ENCODE data around the gene PRKCA. TPM values are rescaled to one million over a fixed set of nuclear protein-coding genes. Genes with fewer than 3 reads are reported as not detected.
"Not testable (repeated sequence)": the region's sequence is repeated elsewhere in the genome, so short reads cannot be mapped to it uniquely, and the experiment has no call there.

PRKCA gene
- total RNA-seq, 1 donor from 2014 or later = 112 TPM

DNA sequence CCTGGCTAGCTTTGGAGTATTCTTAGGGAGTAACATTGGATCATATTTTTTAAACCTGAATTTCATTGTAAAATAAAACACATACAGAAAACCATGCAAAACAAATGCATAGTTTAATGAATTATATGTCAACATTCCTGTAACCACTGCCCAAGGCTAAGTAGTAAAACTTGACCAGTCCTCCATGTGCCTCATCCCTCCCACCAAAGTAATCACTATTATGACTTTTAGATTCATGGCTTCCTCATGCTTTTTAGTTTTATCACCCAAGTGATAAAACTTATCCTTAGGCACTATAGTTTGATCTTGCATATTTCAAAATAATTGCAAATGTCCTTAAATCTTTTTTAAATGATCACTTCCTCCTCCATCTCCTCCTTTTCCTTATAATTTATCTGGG is 20.4 kb downstream of the PRKCA start:
- intact Hi-C loops (cut with micrococcal nuclease) = no loop called here

DNA sequence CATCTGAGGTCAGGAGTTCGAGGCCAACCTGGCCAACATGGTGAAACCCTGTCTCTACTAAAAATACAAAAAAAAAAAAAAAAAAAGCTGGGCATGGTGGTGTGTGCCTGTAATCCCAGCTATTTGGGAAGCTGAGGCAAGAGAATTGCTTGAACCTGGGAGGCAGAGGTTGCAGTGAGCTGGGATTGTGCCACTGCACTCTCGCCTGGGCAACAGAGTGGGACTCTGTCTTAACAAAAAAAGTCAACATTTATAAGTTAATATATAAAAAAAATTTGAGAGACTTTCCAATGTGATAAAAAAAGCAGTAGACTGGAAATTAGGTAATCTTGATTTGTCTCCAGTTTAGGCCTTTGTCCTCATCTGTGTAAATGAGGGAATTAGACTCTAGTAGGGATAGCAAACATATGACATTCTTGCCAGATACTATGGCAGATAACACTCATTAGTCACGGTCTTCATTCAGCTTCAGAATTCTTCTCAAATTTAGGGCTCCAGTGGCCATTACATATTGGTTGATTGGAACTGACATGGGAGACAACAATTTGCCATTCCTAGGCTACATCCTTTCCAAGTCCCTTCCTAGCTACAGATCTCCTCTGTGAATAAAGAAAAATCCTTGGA is 22.1 kb downstream of the PRKCA start:
- intact Hi-C loops (cut with micrococcal nuclease) = not testable (repeated sequence)

DNA sequence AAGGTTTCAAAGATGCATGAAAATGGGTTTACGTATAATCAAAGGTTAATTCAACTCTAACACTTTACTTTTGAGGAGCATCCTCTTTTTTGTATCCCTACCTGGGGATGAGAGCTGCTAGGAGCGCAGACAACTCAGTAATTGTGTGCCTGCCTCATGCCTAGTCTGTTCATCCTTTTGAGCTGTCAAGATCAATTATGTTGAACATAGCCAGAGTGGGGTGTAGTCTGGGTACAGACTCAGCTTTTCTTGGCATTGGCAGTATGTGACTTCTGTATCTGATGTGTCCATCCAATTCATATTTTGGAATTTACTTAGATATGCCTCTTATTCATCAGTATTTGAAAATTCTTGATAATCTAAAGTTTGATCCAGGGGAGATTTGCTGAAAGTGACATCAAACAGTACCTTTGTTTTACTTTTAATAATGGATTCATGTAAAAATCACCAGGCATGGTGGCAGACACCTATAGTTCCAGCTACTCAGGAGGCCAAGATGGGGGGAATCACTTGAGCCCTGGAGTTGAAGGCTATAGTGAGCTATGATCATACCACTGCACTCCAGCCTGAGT is 24.1 kb downstream of the PRKCA start:
- intact Hi-C loops (cut with micrococcal nuclease) = no loop called here

DNA sequence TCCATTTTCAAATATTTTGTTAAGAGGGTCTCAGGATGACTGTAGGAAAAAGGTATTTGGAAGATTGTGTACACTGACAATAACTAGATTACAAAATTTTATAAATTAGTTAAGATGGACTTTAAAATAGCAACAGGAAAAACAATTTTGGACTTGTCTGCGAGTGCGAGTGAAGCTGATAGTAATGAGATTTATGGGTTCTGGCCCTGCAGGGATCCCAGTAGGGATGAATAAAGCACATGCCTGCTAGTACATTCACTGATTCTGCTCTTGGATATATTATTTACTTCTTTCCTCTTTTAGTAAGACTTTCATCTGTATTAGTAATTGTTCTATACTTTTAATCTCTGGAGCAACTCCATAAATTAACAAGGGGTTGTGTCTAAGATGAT is 28.2 kb downstream of the PRKCA start:
- intact Hi-C loops (cut with micrococcal nuclease) = loop anchor here (1.0 to 10.0 kb wide), 3 partner anchors 26 to 86 kb away; no protein-coding TSS in a partner anchor

DNA sequence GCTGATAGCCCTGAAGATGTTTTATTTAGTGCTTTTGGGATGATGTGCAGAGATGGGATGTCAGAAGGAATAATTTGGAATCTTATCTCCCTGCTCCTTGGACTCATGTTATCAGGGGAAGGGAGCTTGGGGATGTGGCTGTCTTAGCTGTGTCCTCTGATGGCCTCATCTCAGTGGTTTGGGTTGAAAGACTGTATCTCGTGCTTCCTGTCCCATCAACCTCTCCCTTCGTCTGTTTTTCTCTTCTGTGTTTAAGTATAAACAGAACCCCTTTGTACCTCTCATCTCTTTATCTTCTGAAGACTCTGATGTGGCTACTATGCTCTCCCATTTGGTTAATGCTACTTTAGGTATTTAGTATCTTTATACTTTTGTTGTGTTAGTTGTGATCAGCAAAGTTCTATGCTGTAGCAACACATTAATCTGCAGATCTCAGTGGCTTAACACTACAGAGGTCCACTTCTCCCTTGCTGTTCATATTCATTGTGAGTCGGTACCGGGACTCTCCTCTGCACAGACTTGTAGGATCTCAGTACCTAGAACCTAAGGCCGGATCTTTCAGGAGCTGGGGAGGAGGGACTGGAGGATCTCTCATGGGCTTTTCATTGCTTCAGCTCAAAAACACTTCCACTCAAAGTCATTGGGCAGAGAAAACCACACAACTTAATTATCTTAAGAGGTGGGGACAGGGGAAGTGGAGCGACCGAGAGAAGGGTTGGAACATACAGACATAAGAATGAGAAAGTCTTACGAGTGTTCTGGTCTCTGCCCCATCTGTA is 28.8 kb downstream of the PRKCA start:
- intact Hi-C loops (cut with micrococcal nuclease) = loop anchor here (1.0 to 10.0 kb wide), 3 partner anchors 27 to 86 kb away; no protein-coding TSS in a partner anchor

DNA sequence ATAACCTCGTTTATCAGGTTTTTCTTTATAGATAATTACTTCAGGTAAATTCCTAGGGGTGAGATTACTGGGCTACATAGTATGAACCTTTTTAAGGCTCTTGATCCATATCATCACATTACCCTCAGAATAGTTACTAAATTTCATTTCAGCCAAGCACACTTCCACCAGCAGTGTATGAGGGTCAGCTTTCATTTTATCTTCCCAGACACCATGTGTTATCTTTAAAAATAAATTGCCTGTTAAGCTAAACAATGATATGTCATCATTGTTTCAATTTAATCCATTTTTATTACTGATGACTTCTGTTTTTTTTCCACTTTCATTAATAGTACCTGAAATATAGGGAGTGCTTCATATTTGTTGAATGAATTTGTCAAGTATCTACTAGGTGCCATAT is 33.4 kb downstream of the PRKCA start:
- intact Hi-C loops (cut with micrococcal nuclease) = loop anchor here (10.0 kb wide), 1 partner anchor 91 kb away; no protein-coding TSS in a partner anchor

DNA sequence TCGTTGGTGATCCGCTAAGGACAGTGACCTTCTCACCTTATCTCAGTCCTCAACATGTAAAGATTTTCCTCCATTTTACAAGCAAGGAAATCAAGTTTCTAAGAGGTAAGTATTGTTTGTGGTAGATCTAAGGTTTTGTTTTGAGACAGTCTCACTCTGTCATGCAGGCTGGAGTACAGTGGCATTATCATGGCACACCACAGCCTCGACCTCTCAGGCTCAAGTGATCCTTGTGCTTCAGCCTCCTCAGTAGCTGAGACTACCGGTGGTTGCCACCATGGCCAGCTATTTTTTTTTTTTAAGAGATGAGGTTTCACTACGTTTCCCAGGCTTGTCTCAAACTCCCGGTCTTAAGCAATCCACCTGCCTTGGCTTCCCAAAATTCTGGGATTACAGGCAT is 34.9 kb downstream of the PRKCA start:
- intact Hi-C loops (cut with micrococcal nuclease) = loop anchor here (10.0 kb wide), 1 partner anchor 92 kb away; no protein-coding TSS in a partner anchor

DNA sequence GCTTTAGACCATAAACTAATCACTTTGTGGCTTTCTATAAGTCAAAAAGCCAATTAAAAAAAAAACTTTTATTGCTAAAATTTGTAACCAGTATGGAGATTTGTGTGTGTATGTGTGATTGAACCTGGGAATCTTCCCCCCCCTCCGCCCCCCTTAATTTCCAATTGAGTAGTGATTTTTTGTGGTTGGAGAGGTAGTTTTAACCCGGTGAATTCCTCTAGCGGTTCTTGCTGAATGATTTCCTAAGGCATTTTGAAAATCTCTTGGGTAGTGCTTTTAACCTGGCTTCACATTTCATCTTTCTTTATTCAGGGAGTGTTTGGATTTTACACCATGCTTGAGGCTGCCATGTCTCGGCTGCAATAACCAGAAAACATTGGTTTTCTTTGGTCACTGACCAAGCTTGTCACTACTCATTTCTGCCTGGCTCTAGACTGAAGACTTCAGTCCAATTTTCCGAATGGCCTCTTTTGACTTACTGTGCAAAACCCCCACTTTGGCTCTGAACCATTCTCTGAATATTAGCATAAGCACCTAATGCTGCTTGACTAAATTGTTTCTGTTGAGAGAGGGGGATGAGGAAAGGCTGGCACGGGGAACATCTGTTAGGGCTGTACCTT is 35.6 kb downstream of the PRKCA start:
- intact Hi-C loops (cut with micrococcal nuclease) = loop anchor here (10.0 kb wide), 1 partner anchor 93 kb away; no protein-coding TSS in a partner anchor

DNA sequence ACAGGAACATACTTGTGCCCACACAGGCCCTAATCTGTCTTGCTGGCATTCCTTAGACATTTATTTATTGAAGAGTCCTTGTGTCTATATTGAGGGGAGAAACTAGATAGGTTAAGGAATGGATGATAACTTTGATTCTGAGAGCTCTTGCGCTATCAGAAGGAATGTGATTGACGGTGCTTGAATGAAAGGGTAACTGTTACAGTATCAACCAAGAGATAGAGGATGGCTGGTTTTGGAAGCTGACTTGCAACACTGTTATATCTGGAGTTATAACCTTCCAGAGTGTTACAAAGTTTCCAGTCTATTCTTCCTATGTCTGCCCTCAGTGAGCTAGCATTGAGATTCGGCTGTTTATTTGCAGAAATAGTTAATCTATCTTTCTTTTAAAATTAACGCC is 36.5 kb downstream of the PRKCA start:
- intact Hi-C loops (cut with micrococcal nuclease) = loop anchor here (10.0 kb wide), 1 partner anchor 94 kb away; no protein-coding TSS in a partner anchor

DNA sequence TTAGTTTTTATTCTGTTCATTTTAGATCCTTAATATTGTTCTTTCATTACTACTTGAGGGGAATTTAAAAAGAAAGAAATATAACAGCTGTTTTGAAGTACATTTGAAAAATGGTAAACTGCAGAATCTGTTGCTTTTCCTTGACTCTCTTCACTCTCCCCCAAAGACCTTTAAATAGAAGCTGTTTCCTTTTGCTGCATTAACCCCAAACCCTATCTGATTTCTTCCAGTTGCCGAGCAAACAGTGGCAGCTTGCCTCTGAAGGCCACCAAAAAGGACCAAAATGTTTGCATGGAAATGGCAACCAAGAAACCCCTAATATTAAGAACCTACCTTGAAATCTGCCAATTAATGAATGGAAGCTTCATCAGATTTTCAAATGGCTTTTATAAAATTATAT is 37.1 kb downstream of the PRKCA start:
- intact Hi-C loops (cut with micrococcal nuclease) = loop anchor here (10.0 kb wide), 1 partner anchor 95 kb away; no protein-coding TSS in a partner anchor

DNA sequence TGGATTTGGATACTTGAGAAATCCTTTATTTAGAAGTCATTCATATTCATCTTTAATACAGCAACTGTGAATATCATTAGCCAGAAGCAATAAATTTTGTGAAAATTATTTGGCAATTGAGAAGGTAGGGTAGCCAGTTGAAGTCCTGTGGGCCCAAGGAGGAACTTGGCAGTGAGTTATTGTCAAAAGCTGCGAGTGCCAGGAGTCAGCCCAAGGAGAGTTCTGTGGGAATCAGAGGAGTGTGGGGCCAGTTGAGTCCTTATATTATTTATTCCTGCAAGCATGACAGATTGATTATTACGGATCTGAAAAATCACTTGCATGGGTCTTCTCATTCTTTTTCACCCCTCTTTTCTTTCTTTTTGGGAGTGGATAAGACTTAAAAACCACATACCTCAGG is 38.3 kb downstream of the PRKCA start:
- intact Hi-C loops (cut with micrococcal nuclease) = no loop called here

DNA sequence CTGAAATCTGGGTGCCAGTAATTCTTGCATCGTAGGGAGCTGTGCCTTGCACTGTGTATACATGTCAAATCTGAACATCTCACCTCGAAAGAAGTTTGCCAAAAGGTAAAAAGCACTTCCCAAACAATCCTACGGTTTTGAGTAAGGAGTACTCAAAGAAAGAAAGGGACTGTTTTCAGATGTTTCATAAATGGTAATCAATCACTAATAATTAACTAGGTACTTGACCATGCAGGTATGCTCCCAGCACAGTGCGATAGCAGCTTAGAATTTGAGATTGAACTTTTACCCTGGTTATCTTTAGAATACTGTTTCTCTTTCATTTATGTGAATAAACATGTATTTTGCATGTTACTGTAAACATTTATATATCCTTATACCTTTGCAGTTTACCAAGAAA is 39.0 kb downstream of the PRKCA start:
- intact Hi-C loops (cut with micrococcal nuclease) = no loop called here

DNA sequence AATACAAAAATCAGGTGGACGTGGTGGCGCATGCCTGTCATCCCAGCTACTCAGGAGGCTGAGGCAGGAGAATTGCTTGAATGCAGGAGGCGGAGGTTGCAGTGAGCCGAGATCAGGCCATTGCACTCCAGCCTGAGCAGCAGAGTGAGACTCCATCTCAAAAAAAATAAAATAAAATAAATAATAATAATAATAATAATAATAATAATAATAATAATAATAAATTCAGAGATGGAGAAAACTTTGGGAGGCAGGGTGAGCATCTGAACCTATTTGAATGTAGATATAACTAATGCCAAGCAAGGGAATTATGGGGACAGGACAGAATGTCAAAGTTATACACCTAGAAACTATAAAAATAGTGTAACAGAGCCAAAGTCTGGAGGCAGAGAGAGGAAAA is 39.9 kb downstream of the PRKCA start:
- intact Hi-C loops (cut with micrococcal nuclease) = not testable (repeated sequence)

DNA sequence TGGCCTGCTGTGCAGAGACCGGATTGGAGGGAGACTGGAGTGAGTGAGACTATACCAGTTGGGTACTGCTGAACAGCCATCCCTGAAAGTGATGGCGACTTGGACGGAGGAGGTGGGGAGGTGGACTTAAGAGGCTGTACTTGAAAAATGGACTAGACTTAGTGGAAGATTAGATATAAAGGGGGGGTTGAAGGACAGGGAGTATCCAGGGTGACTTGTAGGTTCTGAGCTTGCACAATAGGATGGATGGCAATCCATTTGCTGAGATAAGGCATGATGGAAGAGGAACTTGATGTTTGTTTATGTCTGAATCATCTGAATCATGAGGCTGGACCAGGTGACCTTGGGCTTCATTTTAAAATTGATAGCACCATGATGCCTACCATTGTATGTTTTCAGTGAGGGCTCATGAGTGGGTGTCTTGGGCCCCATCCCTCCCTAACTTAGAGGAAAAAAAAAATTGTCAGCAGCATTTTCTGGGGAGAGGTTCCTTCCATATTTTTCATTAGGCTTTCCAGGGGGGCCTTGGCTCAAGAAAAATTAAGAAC is 41.2 kb downstream of the PRKCA start:
- intact Hi-C loops (cut with micrococcal nuclease) = no loop called here

DNA sequence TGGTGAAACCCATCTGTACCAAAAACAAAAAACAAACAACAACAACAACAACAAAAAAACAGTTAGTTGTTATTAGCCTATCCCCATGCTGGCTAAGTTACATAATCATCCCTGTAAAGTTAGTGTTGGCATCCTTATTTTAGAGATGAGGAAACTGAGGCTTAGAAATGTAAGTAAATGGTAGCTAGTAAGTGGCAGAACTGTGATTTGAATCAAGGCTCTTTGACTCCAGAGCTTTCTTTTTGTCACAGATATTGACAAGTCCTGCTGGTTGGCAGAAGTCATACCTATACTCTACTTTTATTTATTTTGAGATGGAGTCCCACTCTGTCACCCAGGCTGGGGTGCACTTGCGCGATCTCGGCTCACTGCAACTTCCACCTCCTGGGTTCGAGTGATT is 42.1 kb downstream of the PRKCA start:
- intact Hi-C loops (cut with micrococcal nuclease) = no loop called here

DNA sequence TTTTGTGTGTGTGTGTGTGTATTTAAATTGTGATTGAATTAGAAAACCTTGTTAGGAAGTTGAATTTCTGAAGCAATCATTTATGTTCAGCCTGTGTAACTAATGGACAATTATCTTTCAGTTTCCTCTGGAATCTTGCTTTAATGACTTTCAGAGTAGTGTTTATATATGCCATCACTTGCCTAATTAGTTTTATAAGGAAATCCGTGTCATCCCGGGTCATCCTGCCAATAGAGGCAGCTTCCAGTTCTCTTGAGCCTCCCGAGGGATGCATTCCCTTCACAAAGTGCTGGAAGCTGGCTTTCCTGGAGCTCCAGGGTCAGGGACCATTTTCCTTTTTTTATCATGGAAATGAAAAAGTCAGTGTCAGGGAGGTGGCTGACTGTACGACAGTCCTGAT is 42.9 kb downstream of the PRKCA start:
- intact Hi-C loops (cut with micrococcal nuclease) = loop anchor here (5.0 kb wide), 1 partner anchor 43 kb away; the partner anchor contains the start of gene PRKCA

DNA sequence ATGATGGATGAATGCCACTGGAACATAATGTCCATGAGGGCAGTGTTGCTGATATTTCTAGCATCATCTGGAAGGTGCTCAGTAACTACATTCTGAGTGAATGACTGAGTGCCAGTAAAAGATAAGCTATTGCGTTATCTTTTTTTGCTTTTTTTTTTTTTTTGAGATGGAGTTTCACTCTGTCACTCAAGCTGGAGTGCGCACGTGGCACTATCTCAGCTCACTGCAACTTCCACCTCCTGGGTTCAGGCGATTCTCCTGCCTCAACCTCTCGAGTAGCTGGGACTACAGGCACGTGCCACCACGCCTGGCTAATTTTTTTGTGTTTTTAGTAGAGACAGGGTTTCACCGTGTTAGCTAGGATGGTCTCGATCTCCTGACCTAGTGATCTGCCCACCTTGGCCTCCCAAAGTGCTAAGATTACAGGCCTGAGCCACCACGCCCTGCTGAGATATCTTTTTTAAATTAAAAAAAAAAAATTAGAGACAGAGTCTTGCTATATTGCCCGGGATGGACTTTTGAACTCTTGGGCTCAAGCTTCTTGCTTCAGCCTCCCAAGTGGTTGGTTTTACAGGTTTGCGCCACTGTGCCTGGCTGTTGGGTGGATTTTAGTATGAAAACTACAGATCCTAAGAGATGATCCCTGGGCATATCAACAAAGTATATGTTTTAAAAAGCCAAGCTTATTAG is 43.7 kb downstream of the PRKCA start:
- intact Hi-C loops (cut with micrococcal nuclease) = loop anchor here (5.0 kb wide), 1 partner anchor 44 kb away; the partner anchor contains the start of gene PRKCA

DNA sequence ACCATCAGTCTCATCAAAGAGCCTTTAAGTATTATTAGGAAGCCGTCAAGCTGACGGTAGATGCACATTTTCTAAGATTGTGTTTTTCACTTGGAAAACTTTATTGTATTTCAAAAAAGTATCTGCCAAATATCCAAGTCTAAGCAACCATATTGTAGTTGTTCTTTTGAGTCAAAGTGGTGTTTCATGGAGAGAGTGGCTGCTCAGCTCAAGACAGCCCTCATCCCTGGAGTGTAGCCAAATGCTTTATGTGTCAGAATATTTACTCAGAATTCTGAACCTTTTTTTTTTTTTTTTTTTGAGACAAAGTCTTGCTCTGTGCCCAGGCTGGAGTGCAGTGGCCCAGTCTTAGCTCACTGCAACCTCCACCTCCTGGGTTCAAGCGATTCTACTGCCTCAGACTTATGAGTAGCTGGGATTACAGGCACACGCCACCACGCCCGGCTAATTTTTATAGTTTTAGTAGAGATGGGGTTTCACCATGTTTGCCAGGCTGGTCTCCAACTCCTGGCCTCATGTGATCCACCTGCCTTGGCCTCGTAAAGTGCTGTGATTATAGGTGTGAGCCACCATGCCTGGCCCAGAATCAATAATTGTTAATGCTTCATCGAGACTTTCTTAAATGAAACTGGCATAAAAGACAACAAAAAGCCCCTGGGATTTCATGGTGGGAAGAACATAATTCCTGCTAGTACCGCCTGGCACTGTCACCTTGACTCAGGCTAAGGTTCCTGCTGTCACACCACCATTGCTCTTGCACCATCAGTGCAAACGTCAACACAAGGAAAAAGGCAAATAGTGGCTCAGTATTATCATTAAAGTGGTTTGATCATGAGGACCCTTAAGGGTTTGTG is 45.5 kb downstream of the PRKCA start:
- intact Hi-C loops (cut with micrococcal nuclease) = loop anchor here (5.0 kb wide), 1 partner anchor 46 kb away; the partner anchor contains the start of gene PRKCA

DNA sequence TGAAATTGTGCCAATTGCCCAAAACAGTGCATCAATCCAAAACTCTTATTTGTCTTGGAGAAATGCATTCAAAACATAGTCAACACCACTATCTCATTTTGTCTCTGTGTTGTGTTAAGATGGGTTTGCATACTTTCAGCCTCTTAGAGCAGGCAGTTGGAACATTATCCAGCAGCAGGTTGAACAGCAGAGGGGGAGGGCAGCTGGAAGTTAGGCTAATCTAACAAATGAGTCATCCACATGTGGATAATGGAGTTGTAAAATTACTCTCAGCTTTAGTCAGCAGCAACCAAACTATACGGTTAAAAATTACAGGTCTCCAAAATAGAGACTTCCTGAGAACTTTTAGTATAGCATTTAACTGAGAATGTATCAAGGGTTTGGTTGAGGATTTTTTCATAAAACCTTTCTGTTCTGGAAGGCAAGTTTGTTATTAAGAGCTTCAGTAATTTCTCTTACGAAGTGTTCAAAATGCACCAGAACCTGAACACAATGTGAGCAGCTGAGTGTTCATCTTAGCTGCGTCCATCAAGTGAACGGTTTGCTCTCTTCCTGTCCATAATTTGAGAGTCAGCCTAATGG is 46.3 kb downstream of the PRKCA start:
- intact Hi-C loops (cut with micrococcal nuclease) = loop anchor here (5.0 kb wide), 1 partner anchor 46 kb away; the partner anchor contains the start of gene PRKCA

Measured in T-helper 2 cell treated with Interferon-gamma antibody and Interleukin-4, amounts not matched to agents 100 ng/mL and 5 ng/mL, for 36 hours (primary cell).